T-cell (primary cell): ENCODE results near the gene WDR81. TPM values are rescaled to one million over a fixed set of nuclear protein-coding genes. Genes with fewer than 3 reads are reported as not detected.

Source experiments
- ATAC-seq, 4 experiments: fragments of 200-7000 bp in 3 of 4; fragments of 150-1000 bp in 1 of 4; cut with Tn5 transposase; replicated peaks in 1 of 4; 1 replicate in 3 of 4; 2 replicates in 1 of 4; pipeline ENCODE4 v1.10.0; 2021; ENCODE audit warnings: moderate library complexity in 3 of 4, mild to moderate bottlenecking in 2 of 4, moderate number of reproducible peaks in 1 of 4
- CTCF ChIA-PET, 2 donors: fragments of 300-600 bp; sonication (Branson Sonifier 250); formaldehyde crosslinking; loops; one replicate each; lab custom pipeline; 2022; ENCODE audit warnings: antibody characterized with exemption in 2 of 2; lab: Charles Lee
- POLR2A ChIA-PET, 2 donors: fragments of 300-600 bp; sonication (Branson Sonifier 250); formaldehyde crosslinking; loops; one replicate each; lab custom pipeline; 2022; ENCODE audit warnings: antibody characterized with exemption in 2 of 2; lab: Charles Lee
- DNase-seq, 35 experiments: peaks; one replicate each; pipeline versions ENCODE4 v3.0.0 to v3.0.0-alpha.2; 2013 to 2023
- H3K27ac ChIP-seq: one replicate; pipeline ENCODE4 v1.5.1; 2013; ENCODE audit warnings: low read length
- H3K27me3 ChIP-seq, 2 experiments: replicated peaks in 1 of 2; 1 replicate in 1 of 2; 2 replicates in 1 of 2; pipeline versions ENCODE4 v1.6.1 to v1.7.0; 2013; ENCODE audit warnings: low read length in 1 of 2, mixed read lengths in 1 of 2; ENCODE audit not compliant: control insufficient read depth in 2 of 2, insufficient read depth in 2 of 2; ENCODE audit errors: extremely low read depth in 1 of 2
- H3K36me3 ChIP-seq, 2 donors: 1 replicate in 1 of 2; 2 replicates in 1 of 2; pipeline versions ENCODE4 v1.6.1 to v1.7.0; 2013; ENCODE audit warnings: low read length in 1 of 2; ENCODE audit not compliant: control insufficient read depth in 2 of 2, insufficient read depth in 1 of 2; ENCODE audit errors: extremely low read depth in 1 of 2
- H3K4me1 ChIP-seq, 2 experiments: 1 replicate in 1 of 2; 2 replicates in 1 of 2; pipeline versions ENCODE4 v1.6.1 to v1.7.0; 2013; ENCODE audit warnings: low read length in 2 of 2, mixed read lengths in 1 of 2; ENCODE audit not compliant: insufficient read depth in 2 of 2, control insufficient read depth in 1 of 2; ENCODE audit errors: extremely low read depth in 1 of 2
- H3K4me3 ChIP-seq, 2 donors: 1 replicate in 1 of 2; 2 replicates in 1 of 2; pipeline versions ENCODE4 v1.5.1 to v1.7.0; 2013; ENCODE audit warnings: mild to moderate bottlenecking in 2 of 2, low read length in 1 of 2, moderate library complexity in 1 of 2; ENCODE audit not compliant: control insufficient read depth in 1 of 2; ENCODE audit errors: extremely low read depth in 1 of 2
- H3K9me3 ChIP-seq: 2 replicates; pipeline ENCODE4 v1.7.0; 2013
- H3K27ac Mint-ChIP-seq, 2 donors: one replicate each; pipeline ENCODE4 v1.8.0; 2020 to 2021; ENCODE audit warnings: mild to moderate bottlenecking in 2 of 2, mixed read lengths in 2 of 2
- H3K27me3 Mint-ChIP-seq, 2 donors: one replicate each; pipeline ENCODE4 v1.8.0; 2021 to 2022; ENCODE audit warnings: mixed read lengths in 2 of 2
- H3K36me3 Mint-ChIP-seq: one replicate; pipeline ENCODE4 v1.8.0; 2021; ENCODE audit warnings: mixed read lengths
- H3K4me1 Mint-ChIP-seq, 3 donors: one replicate each; pipeline ENCODE4 v1.8.0; 2020 to 2022; ENCODE audit warnings: mixed read lengths in 3 of 3, mild to moderate bottlenecking in 1 of 3
- H3K4me3 Mint-ChIP-seq, 3 donors: one replicate each; pipeline ENCODE4 v1.8.0; 2020 to 2022; ENCODE audit warnings: mild to moderate bottlenecking in 3 of 3, mixed read lengths in 3 of 3, moderate library complexity in 3 of 3
- H3K9me3 Mint-ChIP-seq, 3 donors: one replicate each; pipeline ENCODE4 v1.8.0; 2020 to 2022; ENCODE audit warnings: mixed read lengths in 3 of 3
- WGBS: methylation state at CpG from one replicate; pipeline ENCODE4 v1.1.5; 2013; ENCODE audit warnings: missing lambda C conversion rate; ENCODE audit not compliant: insufficient coverage; 5-methylcytosine and 5-hydroxymethylcytosine counted together
- total RNA-seq, 35 experiments: library from RNA in 6 of 35; stranded (reverse) in 6 of 35; fragments of 120-200 nt in 1 of 35; gene quantifications; one replicate each; pipeline versions ENCODE4 v1.2.1 to v1.2.4 and lab custom pipeline; 2013 to 2026

Gene WDR81
- total RNA-seq, 5 donors from 2014 or later (not counting 1 experiment from before 2014, with no cell fraction given): 41.4 to 76.0 (median 63.1) TPM

DNA sequence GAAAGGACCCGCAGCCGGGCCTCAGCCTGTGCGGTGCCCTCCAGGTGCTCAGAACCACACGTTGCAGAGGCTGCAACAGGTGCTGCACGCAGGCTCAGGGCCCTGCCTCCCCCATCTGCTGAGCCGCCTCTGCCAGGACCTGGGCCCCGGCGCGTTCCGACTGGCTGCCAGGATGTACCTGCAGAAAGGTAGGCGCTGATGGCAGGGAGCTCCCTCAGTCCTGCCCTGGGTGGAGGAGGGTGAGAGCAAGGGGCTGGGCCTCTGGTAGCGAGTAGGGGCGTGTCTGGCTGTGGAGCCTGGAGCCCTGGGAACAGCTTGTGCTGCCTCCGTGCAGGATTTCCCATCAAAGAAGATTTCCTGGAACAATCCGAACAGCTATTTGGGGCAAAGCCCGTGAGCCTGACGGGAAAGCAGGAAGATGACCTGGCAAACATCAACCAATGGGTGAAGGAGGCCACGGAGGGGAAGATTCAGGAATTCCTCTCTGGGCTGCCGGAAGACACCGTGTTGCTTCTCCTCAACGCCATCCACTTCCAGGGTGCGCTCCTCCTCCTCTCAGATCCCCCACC is 22.6 kb downstream of the WDR81 start:
- Mint-ChIP-seq H3K27ac (no peak overlapping the region), H3K9me3 (no peaks in the 10 kb centered on the region), H3K4me1 (no peaks in the 10 kb centered on the region), H3K27me3 (no peaks in the 10 kb centered on the region), H3K36me3 (no peaks in the 10 kb centered on the region), H3K4me3 (no peak overlapping the region)
- H3K27me3 ChIP-seq: peaks cover 0 to 10% of the 10 kb centered on the region in 2 experiments
- H3K36me3 ChIP-seq: no peaks in the 10 kb centered on the region
- H3K4me1 ChIP-seq: peaks cover 0 to 2% of the 10 kb centered on the region in 2 experiments
- no peak overlapping the region for H3K4me3 ChIP-seq
- ChIA-PET CTCF (no interaction called here), POLR2A (interaction anchor here in 1 of 2 donors (0.6 kb wide), 2 partner anchors 12 to 85 kb away, joined by 3 read pairs; no protein-coding TSS in a partner anchor)
- H3K27ac ChIP-seq: no peak overlapping the region
- ATAC-seq (no peak), DNase-seq (no peak)
- no peaks in the 10 kb centered on the region for H3K9me3 ChIP-seq
- WGBS: 93% methylated on average over 17 of the region's 22 CpGs

GRCh38 chr17:1750628-1751027 is 26.1 kb downstream of the WDR81 start:
- H3K27ac ChIP-seq: no peak overlapping the region
- peaks cover 0 to 13% of the 10 kb centered on the region in 2 experiments for H3K27me3 ChIP-seq
- Mint-ChIP-seq H3K27ac (no peak overlapping the region), H3K4me3 (no peak overlapping the region), H3K27me3 (no peaks in the 10 kb centered on the region), H3K4me1 (peaks cover 0 to 4% (median 3%) of the 10 kb centered on the region in 3 donors), H3K9me3 (no peaks in the 10 kb centered on the region), H3K36me3 (no peaks in the 10 kb centered on the region)
- peaks cover 0 to 8% of the 10 kb centered on the region in 2 experiments for H3K4me1 ChIP-seq
- H3K9me3 ChIP-seq: no peaks in the 10 kb centered on the region
- 81% methylated on average over 8 of the region's 9 CpGs for WGBS
- no peak overlapping the region for H3K4me3 ChIP-seq
- DNase-seq (no peak), ATAC-seq (no peak)
- CTCF ChIA-PET: interaction anchor here in 1 of 2 donors (0.7 kb wide), 1 partner anchor 145 kb away, joined by 5 read pairs; no protein-coding TSS in a partner anchor
- no peaks in the 10 kb centered on the region for H3K36me3 ChIP-seq
- POLR2A ChIA-PET: no interaction called here

DNA sequence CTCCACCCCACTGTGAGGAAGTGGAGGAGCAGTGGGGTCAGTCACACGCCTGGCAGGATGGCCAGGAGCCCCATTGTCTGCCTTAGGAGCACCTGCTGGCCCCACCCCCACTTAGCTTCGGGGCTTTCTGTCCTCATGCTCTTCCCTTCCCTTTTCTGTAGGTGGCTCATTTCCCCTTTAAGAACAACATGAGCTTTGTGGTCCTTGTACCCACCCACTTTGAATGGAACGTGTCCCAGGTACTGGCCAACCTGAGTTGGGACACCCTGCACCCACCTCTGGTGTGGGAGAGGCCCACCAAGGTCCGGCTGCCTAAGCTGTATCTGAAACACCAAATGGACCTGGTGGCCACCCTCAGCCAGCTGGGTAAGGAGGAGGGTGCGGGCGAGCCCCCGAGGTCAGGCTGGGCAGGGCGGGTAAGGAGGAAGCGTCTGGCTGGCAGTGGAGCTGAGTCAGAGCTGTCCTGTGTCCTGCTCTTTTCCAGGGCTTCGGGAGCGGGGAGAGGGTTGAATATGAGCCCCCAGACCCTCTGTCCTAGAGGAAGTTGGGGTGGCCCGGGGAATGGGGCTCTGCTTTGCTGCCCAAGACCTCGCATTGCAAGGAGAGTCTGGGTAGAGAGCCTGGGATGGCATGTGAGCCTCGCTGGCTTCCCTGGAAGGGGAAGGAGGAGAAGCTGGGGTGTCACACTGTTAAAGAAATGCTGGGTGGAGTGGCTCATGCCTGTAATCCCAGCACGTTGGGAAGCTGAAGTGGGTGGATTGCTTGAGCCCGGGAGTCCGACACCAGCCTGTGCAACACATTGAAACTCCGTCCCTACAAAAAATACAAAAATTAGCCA is 28.1 kb downstream of the WDR81 start:
- no peak overlapping the region for H3K27ac Mint-ChIP-seq

GRCh38 chr17:1753767-1754429 is 29.4 kb downstream of the WDR81 start:
- ChIA-PET CTCF (no interaction called here), POLR2A (no interaction called here)
- H3K9me3 Mint-ChIP-seq: no peaks in the 10 kb centered on the region
- WGBS: 86% methylated on average over 18 of the region's 23 CpGs
- Histone ChIP-seq H3K36me3 (no peaks in the 10 kb centered on the region), H3K4me3 (no peak overlapping the region), H3K27ac (no peak overlapping the region), H3K9me3 (no peaks in the 10 kb centered on the region), H3K27me3 (peaks cover 0 to 13% of the 10 kb centered on the region in 2 experiments), H3K4me1 (peaks cover 0 to 8% of the 10 kb centered on the region in 2 experiments)
- H3K27ac Mint-ChIP-seq: no peak overlapping the region
- DNase-seq: no peak
- no peaks in the 10 kb centered on the region for H3K27me3 Mint-ChIP-seq
- H3K4me1 Mint-ChIP-seq: peaks cover 5 to 7% (median 7%) of the 10 kb centered on the region in 3 donors
- H3K36me3 Mint-ChIP-seq: no peaks in the 10 kb centered on the region
- no peak overlapping the region for H3K4me3 Mint-ChIP-seq
- no peak for ATAC-seq

More for the DNA sequence above, 28.1 kb downstream of the WDR81 start:
- no peaks in the 10 kb centered on the region for H3K36me3 Mint-ChIP-seq
- ATAC-seq: peak in 1 of 4 experiments; percentile 13
- no peaks in the 10 kb centered on the region for H3K27me3 Mint-ChIP-seq
- ChIA-PET CTCF (interaction anchor here in 1 of 2 donors (0.6 to 0.7 kb wide), 2 partner anchors 18 to 517 kb away, joined by 3 to 4 read pairs; no protein-coding TSS in a partner anchor), POLR2A (no interaction called here)
- Histone ChIP-seq H3K4me3 (no peak overlapping the region), H3K36me3 (no peaks in the 10 kb centered on the region), H3K27ac (no peak overlapping the region), H3K9me3 (no peaks in the 10 kb centered on the region), H3K27me3 (peaks cover 0 to 13% of the 10 kb centered on the region in 2 experiments), H3K4me1 (peaks cover 0 to 8% of the 10 kb centered on the region in 2 experiments)
- peak in 1 of 35 experiments; percentile 20 for DNase-seq
- no peak overlapping the region for H3K4me3 Mint-ChIP-seq
- peaks cover 0 to 4% (median 3%) of the 10 kb centered on the region in 3 donors for H3K4me1 Mint-ChIP-seq
- 49% methylated on average over 12 of the region's 18 CpGs for WGBS
- no peaks in the 10 kb centered on the region for H3K9me3 Mint-ChIP-seq

DNA sequence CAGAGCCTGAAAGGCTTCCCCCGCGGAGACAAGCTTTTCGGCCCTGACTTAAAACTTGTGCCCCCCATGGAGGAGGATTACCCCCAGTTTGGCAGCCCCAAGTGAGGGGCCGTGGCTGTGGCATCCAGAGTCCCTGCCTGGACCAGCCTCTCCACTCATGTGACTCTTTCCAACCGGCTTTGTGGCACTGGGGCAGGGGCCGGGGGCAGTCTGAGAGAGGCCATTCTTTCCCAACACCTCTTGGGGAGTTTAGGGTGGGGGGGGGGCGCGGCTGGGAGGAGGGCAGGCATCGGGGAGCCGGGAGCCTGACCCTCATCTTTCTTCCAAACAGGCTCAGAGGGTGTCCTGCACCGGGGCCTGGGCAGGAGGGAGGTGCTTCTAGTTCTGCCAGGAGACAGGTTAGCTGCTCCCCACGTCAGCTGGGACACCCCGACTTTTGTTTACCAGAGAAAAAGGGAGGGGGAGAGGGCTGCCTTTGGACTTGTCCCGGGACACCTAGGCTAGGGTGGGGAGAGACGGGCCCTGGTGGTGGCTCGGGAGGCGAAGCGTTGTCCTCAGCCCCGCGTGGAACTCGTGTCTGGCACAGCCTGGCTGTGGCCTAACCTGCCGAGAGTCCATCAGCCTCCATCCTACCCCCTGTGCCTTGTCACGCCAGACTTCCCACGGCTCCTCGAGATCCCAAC is 30.1 kb downstream of the WDR81 start:
- CTCF ChIA-PET: no interaction called here
- Mint-ChIP-seq H3K27me3 (no peaks in the 10 kb centered on the region), H3K4me1 (peaks cover 5 to 7% (median 7%) of the 10 kb centered on the region in 3 donors), H3K9me3 (no peaks in the 10 kb centered on the region), H3K27ac (no peak overlapping the region), H3K4me3 (no peak overlapping the region), H3K36me3 (no peaks in the 10 kb centered on the region)
- no peak overlapping the region for H3K4me3 ChIP-seq
- DNase-seq (no peak), ATAC-seq (no peak)
- H3K9me3 ChIP-seq: no peaks in the 10 kb centered on the region
- WGBS: 94% methylated on average over 8 of the region's 25 CpGs
- no peaks in the 10 kb centered on the region for H3K36me3 ChIP-seq
- POLR2A ChIA-PET: interaction anchor here in 1 of 2 donors (1.0 kb wide), 1 partner anchor 9 kb away, joined by 3 read pairs; no protein-coding TSS in a partner anchor
- H3K27ac ChIP-seq: no peak overlapping the region
- H3K4me1 ChIP-seq: peaks cover 0 to 8% of the 10 kb centered on the region in 2 experiments
- peaks cover 0 to 10% of the 10 kb centered on the region in 2 experiments for H3K27me3 ChIP-seq
